Endothelial cell of umbilical vein (primary cell): ENCODE measurements around the gene MRPS5.

Experiments used
- EZH2 ChIP-seq: IDR thresholded peaks from 2 replicates; pipeline ENCODE4 v1.6.1; 2012; ENCODE audit warnings: borderline replicate concordance, low read depth, mild to moderate bottlenecking, moderate library complexity, low read length, inconsistent platforms; ENCODE audit not compliant: severe bottlenecking
- TF ChIP-seq, protein P1 (sequence below), 2 donors: IDR thresholded peaks; 1 replicate in 1 of 2; 2 replicates in 1 of 2; pipeline ENCODE4 v1.5.1; 2011; ENCODE audit warnings: low read length in 2 of 2, mild to moderate bottlenecking in 2 of 2, moderate library complexity in 2 of 2, control low read depth in 1 of 2, inconsistent platforms in 1 of 2, low read depth in 1 of 2; ENCODE audit not compliant: insufficient read depth in 1 of 2; ENCODE audit errors: extremely low read depth in 1 of 2

- TF ChIP-seq EZH2: no peak
- TF ChIP-seq, protein P1, sequence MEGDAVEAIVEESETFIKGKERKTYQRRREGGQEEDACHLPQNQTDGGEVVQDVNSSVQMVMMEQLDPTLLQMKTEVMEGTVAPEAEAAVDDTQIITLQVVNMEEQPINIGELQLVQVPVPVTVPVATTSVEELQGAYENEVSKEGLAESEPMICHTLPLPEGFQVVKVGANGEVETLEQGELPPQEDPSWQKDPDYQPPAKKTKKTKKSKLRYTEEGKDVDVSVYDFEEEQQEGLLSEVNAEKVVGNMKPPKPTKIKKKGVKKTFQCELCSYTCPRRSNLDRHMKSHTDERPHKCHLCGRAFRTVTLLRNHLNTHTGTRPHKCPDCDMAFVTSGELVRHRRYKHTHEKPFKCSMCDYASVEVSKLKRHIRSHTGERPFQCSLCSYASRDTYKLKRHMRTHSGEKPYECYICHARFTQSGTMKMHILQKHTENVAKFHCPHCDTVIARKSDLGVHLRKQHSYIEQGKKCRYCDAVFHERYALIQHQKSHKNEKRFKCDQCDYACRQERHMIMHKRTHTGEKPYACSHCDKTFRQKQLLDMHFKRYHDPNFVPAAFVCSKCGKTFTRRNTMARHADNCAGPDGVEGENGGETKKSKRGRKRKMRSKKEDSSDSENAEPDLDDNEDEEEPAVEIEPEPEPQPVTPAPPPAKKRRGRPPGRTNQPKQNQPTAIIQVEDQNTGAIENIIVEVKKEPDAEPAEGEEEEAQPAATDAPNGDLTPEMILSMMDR (IDR thresholded peaks at IDR 0.05; ENCODE audit: extremely low read depth in 1 of 2, insufficient read depth in 1 of 2, low read depth in 1 of 2, low read length in 2 of 2): no peak
Observed at GRCh38 chr2:95082477-95082876, 39.1 kb downstream of the MRPS5 start.
